ENCODE measurements around the gene LRRC75B. TPM values are rescaled to one million over a fixed set of nuclear protein-coding genes. Genes with fewer than 3 reads are reported as not detected.

LRRC75B gene
- total and polyA plus RNA-seq, 2 of the 8 experiments (the other 6 are each of a cell fraction or from before 2014, with no cell fraction given): 12.2 to 26.6 TPM

- ChIA-PET POLR2A (ENCODE audit: partially characterized antibody) (interaction anchor here (1.0 to 4.4 kb wide), 4 partner anchors 11 to 30 kb away, joined by 4 to 32 read pairs (median 6); no protein-coding TSS in a partner anchor), CTCF (ENCODE audit: partially characterized antibody) (interaction anchor here (0.6 kb wide), 1 partner anchor 157 kb away, joined by 3 read pairs; no protein-coding TSS in a partner anchor)
- peaks cover 0 to 18% (median 8%) of the 10 kb centered on the region in 4 experiments; a peak in 6 of 7 replicates for H3K4me1 ChIP-seq (replicated peaks in 1 of 4; ENCODE audit: control insufficient read depth in 3 of 4, insufficient read depth in 4 of 4, low read length in 3 of 4)
- H3K18ac ChIP-seq (ENCODE audit: extremely low read depth, low read length): no peak overlapping the region
- no peak overlapping the region for H2AFZ ChIP-seq (ENCODE audit: low read length)
- no peaks in the 10 kb centered on the region for H4K20me1 ChIP-seq (replicated peaks in 1 of 2; ENCODE audit: control insufficient read depth in 1 of 2, insufficient read depth in 2 of 2, low read length in 2 of 2)
- no peak overlapping the region for H2BK12ac ChIP-seq (ENCODE audit: low read depth, low read length)
- TF ChIP-seq KDM1A (IDR thresholded peaks at IDR 0.05; ENCODE audit: borderline replicate concordance, low read length) (no peak), POLR2A (IDR thresholded peaks at IDR 0.05; ENCODE audit: control extremely low read depth in 1 of 2, low read depth in 2 of 2, low read length in 2 of 2) (no peak), USF2 (IDR thresholded peaks at IDR 0.05; ENCODE audit: low read length) (no peak), ATF2 (IDR thresholded peaks at IDR 0.05; ENCODE audit: low read length) (no peak)
- H3K4me3 ChIP-seq (ENCODE audit: extremely low read depth in 1 of 4, insufficient read depth in 2 of 4, low read depth in 3 of 4, low read length in 4 of 4): no peak overlapping the region
- no peak overlapping the region for H2BK120ac ChIP-seq (replicated peaks; ENCODE audit: low read depth, low read length)
- WGBS, 2 experiments (ENCODE audit: extremely low coverage in 1 of 2, insufficient coverage in 1 of 2, insufficient read length in 1 of 2, insufficient replicate concordance in 2 of 2, low coverage in 1 of 2, low lambda C conversion rate in 2 of 2, missing lambda C conversion rate in 1 of 2): 95% methylated on average over 5 of the region's 7 CpGs; no CpG with 5 or more reads in 1 of the 2 experiments
- H3K4ac ChIP-seq (replicated peaks; ENCODE audit: insufficient read length, low read depth, low read length): no peak overlapping the region
- H3K14ac ChIP-seq (ENCODE audit: insufficient read length): no peak overlapping the region
- FAIRE-seq: no peak
- H3K79me2 ChIP-seq (ENCODE audit: control insufficient read depth in 1 of 2, insufficient read depth in 2 of 2, low read length in 2 of 2): no peaks in the 10 kb centered on the region
- H4K8ac ChIP-seq (ENCODE audit: extremely low read depth, insufficient read depth, low read length): no peak overlapping the region
- no peaks in the 10 kb centered on the region for H3K27me3 ChIP-seq (replicated peaks in 1 of 4; ENCODE audit: control insufficient read depth in 3 of 4, extremely low read depth in 1 of 4, insufficient read depth in 3 of 4, low read length in 3 of 4)
- no peaks in the 10 kb centered on the region for H3K9me3 ChIP-seq (ENCODE audit: insufficient read depth in 2 of 2, low read depth in 1 of 2, low read length in 1 of 2)
- H3K4me2 ChIP-seq (ENCODE audit: insufficient read depth in 1 of 2, low read depth in 2 of 2, low read length in 2 of 2): no peak overlapping the region
- no peak overlapping the region for H4K5ac ChIP-seq (ENCODE audit: insufficient read length, low read depth, low read length)
- peaks cover 2% of the 10 kb centered on the region; the same call in 1 of the 2 replicates for H3K23me2 ChIP-seq (ENCODE audit: low read depth, low read length)
- no peak for DNase-seq (ENCODE audit: low read depth in 1 of 2, low spot score in 2 of 2)
- H2BK20ac ChIP-seq (ENCODE audit: low read length): no peak overlapping the region
- no peak overlapping the region for H3K56ac ChIP-seq (replicated peaks; ENCODE audit: insufficient read length, low read depth, low read length)
- no peak overlapping the region for H4K91ac ChIP-seq (replicated peaks; ENCODE audit: insufficient read length, low read length)
- no peak overlapping the region for H3K23ac ChIP-seq (ENCODE audit: insufficient read length)
- H2BK15ac ChIP-seq (ENCODE audit: low read length): no peak overlapping the region
- H3K36me3 ChIP-seq (ENCODE audit: control insufficient read depth in 2 of 4, insufficient read depth in 4 of 4, low read length in 3 of 4): peaks cover 0 to 5% (median under 1%) of the 10 kb centered on the region in 4 experiments; a peak in 3 of 8 replicates
- H3K9ac ChIP-seq (replicated peaks in 1 of 4; ENCODE audit: extremely low read depth in 1 of 4, low read depth in 3 of 4, low read length in 3 of 4): no peak overlapping the region
- no peaks in the 10 kb centered on the region; the same call in 1 of the 2 replicates for H3K79me1 ChIP-seq (ENCODE audit: low read depth, low read length)
- no peak overlapping the region for H3K27ac ChIP-seq (ENCODE audit: low read depth, low read length)
- no peak overlapping the region for H2AK5ac ChIP-seq (ENCODE audit: low read depth, low read length)
- H2BK5ac ChIP-seq (ENCODE audit: low read depth, low read length): no peak overlapping the region
Observed at GRCh38 chr22:24589518-24590030, 3.3 kb downstream of the LRRC75B start.
